Central memory CD4-positive, alpha-beta T cell (primary cell): ENCODE results near the gene TCF12.

Experiments
- DNase-seq: peaks from one replicate; pipeline ENCODE4 v3.0.0; 2022

Gene TCF12

GRCh38 chr15:57025264-57025926, 107.0 kb downstream of the TCF12 start:
- no peak for DNase-seq

- no peak for DNase-seq
Observed at GRCh38 chr15:57026016-57026592, 107.7 kb downstream of the TCF12 start.

GRCh38 chr15:57027596-57027995, 109.2 kb downstream of the TCF12 start:
- DNase-seq, result no peak

- no peak for DNase-seq
Observed at GRCh38 chr15:57028176-57028575, 109.7 kb downstream of the TCF12 start.

GRCh38 chr15:57030011-57030410, 111.6 kb downstream of the TCF12 start:
- no peak for DNase-seq

- DNase-seq, result no peak
Observed at GRCh38 chr15:57031082-57031481, 112.6 kb downstream of the TCF12 start.

GRCh38 chr15:57031605-57032004, 113.2 kb downstream of the TCF12 start:
- DNase-seq, result no peak

GRCh38 chr15:57032338-57032737, 113.9 kb downstream of the TCF12 start:
- DNase-seq, result no peak

GRCh38 chr15:57033715-57034439, 115.4 kb downstream of the TCF12 start:
- no peak for DNase-seq

GRCh38 chr15:57034613-57035012, 116.2 kb downstream of the TCF12 start:
- no peak for DNase-seq

- no peak for DNase-seq
Observed at GRCh38 chr15:57035664-57036063, 117.2 kb downstream of the TCF12 start.

GRCh38 chr15:57036352-57036751, 117.9 kb downstream of the TCF12 start:
- DNase-seq, result no peak

GRCh38 chr15:57037548-57037947, 119.1 kb downstream of the TCF12 start:
- no peak for DNase-seq

- DNase-seq, result no peak
Observed at GRCh38 chr15:57038040-57038439, 119.6 kb downstream of the TCF12 start.

- no peak for DNase-seq
Observed at GRCh38 chr15:57038496-57038895, 120.1 kb downstream of the TCF12 start.

- no peak for DNase-seq
Observed at GRCh38 chr15:57041416-57041815, 123.0 kb downstream of the TCF12 start.

- no peak for DNase-seq
Observed at GRCh38 chr15:57044072-57044702, 125.7 kb downstream of the TCF12 start.

- DNase-seq, result no peak
Observed at GRCh38 chr15:57044970-57045369, 126.5 kb downstream of the TCF12 start.

GRCh38 chr15:57045741-57046382, 127.4 kb downstream of the TCF12 start:
- no peak for DNase-seq

GRCh38 chr15:57048930-57049549, 130.6 kb downstream of the TCF12 start:
- no peak for DNase-seq

- no peak for DNase-seq
Observed at GRCh38 chr15:57053470-57053869, 135.0 kb downstream of the TCF12 start.

GRCh38 chr15:57054204-57054750, 135.8 kb downstream of the TCF12 start:
- DNase-seq, result no peak
